Right ventricle myocardium superior (tissue), 1 donor: ENCODE measurements around the gene CCDC137. TPM values are rescaled to one million over a fixed set of nuclear protein-coding genes. Genes with fewer than 3 reads are reported as not detected.

Experiments
- microRNA-seq: library from miRNA; unstranded; fragments of <30 nt; microRNA quantifications from one replicate; pipeline ENCODE4 v1.2.0, GENCODE V29; 2020
- total RNA-seq: library from RNA; stranded (reverse); fragmentation: NEBNext Ultra II Directional; extraction: Animal tissue kit (Norgen Biotek cat#: 25700); gene quantifications from one replicate; pipeline ENCODE4 v1.2.1, GENCODE V29; 2021
- donor health status: DM: no; HTN: yes; CAD: no; lungs with severe emphysema.

The CCDC137 gene
- total RNA-seq, 1 donor from 2014 or later = 4.8 TPM

Small RNA genes within 50 kb of the gene (microRNA-seq; reads per million reads assigned to microRNA genes)
- gene MIR6786 = not detected

Other genes with a start within 250 kb of the CCDC137 start
- gene ACTG1, start 153.9 kb upstream of the CCDC137 start, total RNA-seq = 369 TPM
- gene FSCN2, start 138.4 kb upstream of the CCDC137 start, total RNA-seq = 0.19 TPM
- 13.0 TPM for gene FAAP100, start 114.4 kb upstream of the CCDC137 start, total RNA-seq
- 81.1 TPM for gene NPLOC4, start 29.6 kb upstream of the CCDC137 start, total RNA-seq
- gene TSPAN10, start 29.5 kb upstream of the CCDC137 start, total RNA-seq = 0.24 TPM
- gene PDE6G, start 10.2 kb upstream of the CCDC137 start, total RNA-seq = not detected
- gene OXLD1, start 132 bp upstream of the CCDC137 start, total RNA-seq = 16.1 TPM
- gene ARL16, start 17.1 kb downstream of the CCDC137 start, total RNA-seq = 11.9 TPM
- 34.5 TPM for gene HGS, start 17.3 kb downstream of the CCDC137 start, total RNA-seq
- gene MRPL12, start 36.6 kb downstream of the CCDC137 start, total RNA-seq = 173 TPM
- gene SLC25A10, start 45.5 kb downstream of the CCDC137 start, total RNA-seq = 7.0 TPM
- gene GCGR, start 137.4 kb downstream of the CCDC137 start, total RNA-seq = not detected
- 104 TPM for gene MCRIP1, start 166.6 kb downstream of the CCDC137 start, total RNA-seq
- not detected for gene PPP1R27, start 168.3 kb downstream of the CCDC137 start, total RNA-seq
- gene P4HB, start 193.8 kb downstream of the CCDC137 start, total RNA-seq = 309 TPM
- gene ARHGDIA, start 204.6 kb downstream of the CCDC137 start, total RNA-seq = 113 TPM
- 29.9 TPM for gene ALYREF, start 224.8 kb downstream of the CCDC137 start, total RNA-seq
- 176 TPM for gene ANAPC11, start 225.0 kb downstream of the CCDC137 start, total RNA-seq
- gene NPB, start 235.5 kb downstream of the CCDC137 start, total RNA-seq = 0.24 TPM
- gene PCYT2, start 244.7 kb downstream of the CCDC137 start, total RNA-seq = 29.5 TPM